Right atrium auricular region (tissue), 2 donors: Measurements from ENCODE around the gene KRT2. TPM values are rescaled to one million over a fixed set of nuclear protein-coding genes. Genes with fewer than 3 reads are reported as not detected.

Source experiments
- DNase-seq: peaks from one replicate; pipeline ENCODE4 v3.0.0-alpha.2; 2019; ENCODE audit warnings: low spot score
- H3K27ac ChIP-seq, 2 donors: fragments of 200-600 bp; sonication (generic); 1 replicate in 1 of 2; 2 replicates in 1 of 2; pipeline ENCODE4 v1.5.1; 2016 to 2019
- H3K27me3 ChIP-seq, 2 donors: fragments of 200-600 bp; sonication (generic); one replicate each; pipeline versions ENCODE4 v1.5.1 to v1.6.0; 2017 to 2019
- H3K36me3 ChIP-seq: fragments of 200-600 bp; sonication (generic); one replicate; pipeline ENCODE4 v1.5.1; 2016
- H3K4me1 ChIP-seq, 2 donors: fragments of 200-600 bp; sonication (generic); one replicate each; pipeline versions ENCODE4 v1.5.1 to v1.6.0; 2017 to 2019
- H3K4me3 ChIP-seq, 2 donors: fragments of 200-600 bp; sonication (generic); 1 replicate in 1 of 2; 2 replicates in 1 of 2; pipeline ENCODE4 v1.5.1; 2017 to 2019; ENCODE audit warnings: mild to moderate bottlenecking in 1 of 2, moderate library complexity in 1 of 2
- H3K9me3 ChIP-seq, 2 donors: fragments of 200-600 bp; sonication (generic); one replicate each; pipeline ENCODE4 v1.5.1; 2019
- total RNA-seq, 2 donors: library from RNA; depleted of rRNA; stranded (reverse); fragments of >200 nt; gene quantifications; one replicate each; pipeline ENCODE4 v1.1.0, GENCODE V29; 2016
- TF ChIP-seq, protein P1 (sequence below), 2 donors: fragments of 200-600 bp; sonication (generic); IDR thresholded peaks; one replicate each; pipeline ENCODE4 v1.5.1; 2019; ENCODE audit warnings: antibody characterized with exemption in 2 of 2

The KRT2 gene
- total RNA-seq, 2 donors from 2014 or later, result not detected

- DNase-seq, result no peak
- TF ChIP-seq, protein P1, sequence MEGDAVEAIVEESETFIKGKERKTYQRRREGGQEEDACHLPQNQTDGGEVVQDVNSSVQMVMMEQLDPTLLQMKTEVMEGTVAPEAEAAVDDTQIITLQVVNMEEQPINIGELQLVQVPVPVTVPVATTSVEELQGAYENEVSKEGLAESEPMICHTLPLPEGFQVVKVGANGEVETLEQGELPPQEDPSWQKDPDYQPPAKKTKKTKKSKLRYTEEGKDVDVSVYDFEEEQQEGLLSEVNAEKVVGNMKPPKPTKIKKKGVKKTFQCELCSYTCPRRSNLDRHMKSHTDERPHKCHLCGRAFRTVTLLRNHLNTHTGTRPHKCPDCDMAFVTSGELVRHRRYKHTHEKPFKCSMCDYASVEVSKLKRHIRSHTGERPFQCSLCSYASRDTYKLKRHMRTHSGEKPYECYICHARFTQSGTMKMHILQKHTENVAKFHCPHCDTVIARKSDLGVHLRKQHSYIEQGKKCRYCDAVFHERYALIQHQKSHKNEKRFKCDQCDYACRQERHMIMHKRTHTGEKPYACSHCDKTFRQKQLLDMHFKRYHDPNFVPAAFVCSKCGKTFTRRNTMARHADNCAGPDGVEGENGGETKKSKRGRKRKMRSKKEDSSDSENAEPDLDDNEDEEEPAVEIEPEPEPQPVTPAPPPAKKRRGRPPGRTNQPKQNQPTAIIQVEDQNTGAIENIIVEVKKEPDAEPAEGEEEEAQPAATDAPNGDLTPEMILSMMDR (IDR thresholded peaks at IDR 0.05), result no peak
- Histone ChIP-seq H3K4me1 (no peaks in the 10 kb centered on the region), H3K27me3 (no peaks in the 10 kb centered on the region), H3K9me3 (no peaks in the 10 kb centered on the region), H3K36me3 (no peaks in the 10 kb centered on the region), H3K27ac (no peak overlapping the region), H3K4me3 (no peak overlapping the region)
These were observed 11.4 kb upstream of the KRT2 start for GRCh38 chr12:52663420-52663819.

DNA sequence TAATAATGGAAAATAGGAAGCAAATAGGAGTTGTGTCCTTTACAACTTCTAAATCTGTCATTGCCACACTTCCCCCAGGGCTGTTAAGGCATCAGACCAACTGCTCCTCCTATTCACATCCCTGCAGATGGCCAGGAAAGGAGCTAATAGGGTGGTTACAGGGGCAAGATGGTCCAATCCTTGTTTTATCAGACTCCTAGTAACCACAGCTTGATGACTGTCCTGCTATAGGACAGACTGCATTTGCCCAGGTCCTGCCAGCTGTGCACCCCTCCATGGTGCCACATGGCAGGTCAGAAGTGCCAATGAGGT, 10.9 kb upstream of the KRT2 start:
- Histone ChIP-seq H3K36me3 (no peaks in the 10 kb centered on the region), H3K4me1 (no peaks in the 10 kb centered on the region), H3K4me3 (no peak overlapping the region), H3K27ac (no peak overlapping the region), H3K9me3 (no peaks in the 10 kb centered on the region), H3K27me3 (no peaks in the 10 kb centered on the region)
- TF ChIP-seq, protein P1 (IDR thresholded peaks at IDR 0.05), result no peak
- no peak for DNase-seq

GRCh38 chr12:52662093-52662917, 10.3 kb upstream of the KRT2 start:
- Histone ChIP-seq H3K4me3 (no peak overlapping the region), H3K36me3 (no peaks in the 10 kb centered on the region), H3K4me1 (no peaks in the 10 kb centered on the region), H3K9me3 (no peaks in the 10 kb centered on the region), H3K27me3 (no peaks in the 10 kb centered on the region), H3K27ac (no peak overlapping the region)
- DNase-seq, result no peak
- TF ChIP-seq, protein P1 (IDR thresholded peaks at IDR 0.05), result no peak

GRCh38 chr12:52661668-52662067, 9.7 kb upstream of the KRT2 start:
- DNase-seq, result no peak
- H3K36me3 ChIP-seq, result no peaks in the 10 kb centered on the region
- no peak overlapping the region for H3K4me3 ChIP-seq
- no peaks in the 10 kb centered on the region for H3K4me1 ChIP-seq
- no peaks in the 10 kb centered on the region for H3K27me3 ChIP-seq
- TF ChIP-seq, protein P1 (IDR thresholded peaks at IDR 0.05), result no peak
- no peak overlapping the region for H3K27ac ChIP-seq
- no peaks in the 10 kb centered on the region for H3K9me3 ChIP-seq

DNA sequence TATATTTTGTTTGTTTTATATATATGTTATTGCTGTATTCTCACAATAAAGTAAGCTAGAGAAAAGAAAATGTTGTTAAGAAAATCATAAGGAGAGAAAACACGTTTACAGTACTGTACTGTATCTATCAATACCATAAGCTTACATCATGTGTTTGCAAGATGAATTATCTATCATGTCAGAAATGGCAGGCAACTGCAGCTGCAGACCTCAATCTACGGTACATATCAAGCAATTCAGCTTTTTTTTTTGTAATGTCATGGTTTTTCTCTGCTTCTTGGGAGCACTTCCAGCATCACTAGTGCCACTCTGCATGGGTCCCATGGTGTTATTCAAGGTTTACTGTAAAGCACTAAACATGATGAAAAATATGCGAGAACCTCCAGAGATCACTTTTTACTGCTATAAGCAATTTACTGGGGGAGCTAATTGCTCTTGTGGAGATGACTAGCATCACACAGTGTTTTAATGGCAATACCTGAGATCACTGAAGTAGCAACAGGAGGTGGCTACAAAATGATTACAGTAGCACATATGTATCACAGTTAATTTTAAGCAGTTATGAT, 9.0 kb upstream of the KRT2 start:
- TF ChIP-seq, protein P1 (IDR thresholded peaks at IDR 0.05), result no peak
- no peak overlapping the region for H3K27ac ChIP-seq
- H3K4me3 ChIP-seq, result no peak overlapping the region

More for the DNA sequence above, 9.0 kb upstream of the KRT2 start:
- no peaks in the 10 kb centered on the region for H3K27me3 ChIP-seq
- DNase-seq, result no peak
- no peaks in the 10 kb centered on the region for H3K4me1 ChIP-seq
- H3K36me3 ChIP-seq, result no peaks in the 10 kb centered on the region
- H3K9me3 ChIP-seq, result no peaks in the 10 kb centered on the region
